Sigmoid colon (tissue), 7 donors: ENCODE results near the gene CRACR2B. TPM values are rescaled to one million over a fixed set of nuclear protein-coding genes. Genes with fewer than 3 reads are reported as not detected.

Source experiments
- DNase-seq: peaks from one replicate; pipeline ENCODE4 v3.0.0-alpha.2; 2019
- H3K27ac ChIP-seq, 4 donors: fragments of 200-600 bp; sonication (generic); one replicate each; pipeline ENCODE4 v1.5.1; 2016 to 2019; ENCODE audit warnings: mild to moderate bottlenecking in 1 of 4
- H3K27me3 ChIP-seq, 3 donors: fragments of 200-600 bp; sonication (generic); one replicate each; pipeline ENCODE4 v1.5.1; 2019; ENCODE audit warnings: mild to moderate bottlenecking in 1 of 3
- H3K36me3 ChIP-seq, 4 donors: fragments of 200-600 bp; sonication (generic); one replicate each; pipeline ENCODE4 v1.5.1; 2016 to 2019
- H3K4me1 ChIP-seq, 4 donors: fragments of 200-600 bp; sonication (generic); one replicate each; pipeline ENCODE4 v1.5.1; 2017 to 2019
- H3K4me3 ChIP-seq, 4 donors: fragments of 200-600 bp; sonication (generic); one replicate each; pipeline ENCODE4 v1.5.1; 2017 to 2019; ENCODE audit warnings: mild to moderate bottlenecking in 2 of 4, moderate library complexity in 1 of 4
- H3K9me3 ChIP-seq, 4 donors: fragments of 200-600 bp in 3 of 4; sonication (generic) in 3 of 4; one replicate each; pipeline versions ENCODE4 v1.5.1 to v1.6.1; 2013 to 2019
- EP300 ChIP-seq, 4 donors: sonication (generic); formaldehyde crosslinking; IDR thresholded peaks; one replicate each; pipeline ENCODE4 v1.6.1; 2017; ENCODE audit warnings: antibody characterized with exemption in 4 of 4
- POLR2A ChIP-seq, 2 donors: fragments of 450-650 bp; IDR thresholded peaks; one replicate each; pipeline ENCODE4 v1.6.1; 2016; ENCODE audit warnings: antibody characterized with exemption in 2 of 2, mild to moderate bottlenecking in 2 of 2, moderate library complexity in 2 of 2
- POLR2AphosphoS5 ChIP-seq, 4 donors: sonication (generic); formaldehyde crosslinking; IDR thresholded peaks; one replicate each; pipeline ENCODE4 v1.6.1; 2017; ENCODE audit warnings: antibody characterized with exemption in 4 of 4
- WGBS, 2 donors: extraction: QIAGEN DNeasy Blood & Tissue Kit; methylation state at CpG; one replicate each; pipeline ENCODE4 v1.1.7; 2013; 5-methylcytosine and 5-hydroxymethylcytosine counted together
- intact Hi-C: fragments of 100-400 bp; cut with DNase I; formaldehyde crosslinking; loops from one replicate; pipeline ENCODE4 v1.15.1; 2023
- polyA plus RNA-seq, 3 donors: library from polyadenylated mRNA; stranded (reverse); fragments of 200-250 nt; gene quantifications; one replicate each; pipeline ENCODE4 v1.2.3, GENCODE V29; 2013
- total RNA-seq, 4 donors: library from RNA; depleted of rRNA; stranded (reverse); fragments of >200 nt; gene quantifications; one replicate each; pipeline ENCODE4 v1.1.0, GENCODE V29; 2016
- TF ChIP-seq, protein P1 (sequence below), 4 experiments: fragments of 450-650 bp in 3 of 4; fragments of 200-600 bp in 1 of 4; IDR thresholded peaks; one replicate each; pipeline ENCODE4 v1.5.1; 2016 to 2019; ENCODE audit warnings: antibody characterized with exemption in 4 of 4, mild to moderate bottlenecking in 3 of 4, moderate library complexity in 2 of 4
- donor health status: healthy with polysubstance abuse.
- donor health status: Bipolar disorder and iron deficiency.
- donor health status: healthy.

Gene CRACR2B
- total and polyA plus RNA-seq, 7 donors, result 1.5 to 149 (median 9.5) TPM

DNA sequence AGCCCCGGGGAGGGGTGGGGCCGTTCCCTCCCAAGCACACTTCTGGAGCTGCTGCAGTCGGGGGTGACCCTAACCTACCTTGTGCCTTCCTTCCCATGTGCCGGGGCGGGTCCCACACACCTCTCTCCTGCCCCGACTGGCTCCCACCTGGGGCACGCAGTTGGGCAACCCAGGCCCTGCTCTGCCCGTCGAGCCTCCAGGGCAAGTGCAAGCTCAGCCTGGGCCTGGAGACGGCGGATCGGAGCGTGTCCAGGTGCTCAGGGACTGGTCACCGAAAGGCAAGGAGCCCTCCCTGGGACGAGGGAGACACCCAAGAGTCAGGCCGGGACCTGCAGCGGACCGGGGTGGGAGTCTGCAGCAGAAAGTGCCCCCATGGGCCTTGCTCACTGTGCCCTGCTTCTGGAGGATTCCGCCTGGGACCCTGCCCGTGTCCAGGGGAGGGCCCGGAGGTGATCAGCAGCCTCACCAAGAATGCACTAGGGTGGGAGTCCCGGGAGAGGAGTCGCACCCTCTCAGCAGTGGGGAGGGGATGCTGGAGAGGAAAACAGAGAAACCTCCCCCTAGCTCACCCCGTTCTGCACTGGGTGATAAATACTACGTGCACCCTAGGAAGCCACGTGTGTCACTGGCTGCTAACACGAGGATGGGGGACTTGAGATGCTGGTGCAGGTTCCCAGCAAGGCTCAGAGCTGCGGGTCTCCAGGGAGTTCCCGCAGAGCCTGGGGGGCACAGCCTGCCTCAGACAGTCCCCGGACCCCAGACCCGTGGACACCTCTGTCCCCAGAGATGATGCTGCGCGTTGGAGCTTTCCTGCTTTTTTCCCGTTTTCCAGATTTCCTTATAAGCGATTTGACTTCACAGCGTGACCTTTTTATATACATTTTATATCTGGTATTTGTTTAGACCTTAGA lies 45.2 kb upstream of the CRACR2B start:
- H3K27ac ChIP-seq, result no peak overlapping the region
- DNase-seq, result no peak

GRCh38 chr11:783581-784015 lies 44.1 kb upstream of the CRACR2B start:
- 10 to 39% methylated on average over 24 of the region's 24 CpGs for WGBS, 2 donors
- intact Hi-C loops, result no loop called here

More for the DNA sequence above, 45.2 kb upstream of the CRACR2B start:
- H3K4me1 ChIP-seq, result peaks cover 0 to 32% (median 21%) of the 10 kb centered on the region in 4 donors
- TF ChIP-seq POLR2AphosphoS5 (IDR thresholded peaks at IDR 0.05) (no peak), EP300 (IDR thresholded peaks at IDR 0.05) (no peak), POLR2A (IDR thresholded peaks at IDR 0.05) (no peak)
- TF ChIP-seq, protein P1, sequence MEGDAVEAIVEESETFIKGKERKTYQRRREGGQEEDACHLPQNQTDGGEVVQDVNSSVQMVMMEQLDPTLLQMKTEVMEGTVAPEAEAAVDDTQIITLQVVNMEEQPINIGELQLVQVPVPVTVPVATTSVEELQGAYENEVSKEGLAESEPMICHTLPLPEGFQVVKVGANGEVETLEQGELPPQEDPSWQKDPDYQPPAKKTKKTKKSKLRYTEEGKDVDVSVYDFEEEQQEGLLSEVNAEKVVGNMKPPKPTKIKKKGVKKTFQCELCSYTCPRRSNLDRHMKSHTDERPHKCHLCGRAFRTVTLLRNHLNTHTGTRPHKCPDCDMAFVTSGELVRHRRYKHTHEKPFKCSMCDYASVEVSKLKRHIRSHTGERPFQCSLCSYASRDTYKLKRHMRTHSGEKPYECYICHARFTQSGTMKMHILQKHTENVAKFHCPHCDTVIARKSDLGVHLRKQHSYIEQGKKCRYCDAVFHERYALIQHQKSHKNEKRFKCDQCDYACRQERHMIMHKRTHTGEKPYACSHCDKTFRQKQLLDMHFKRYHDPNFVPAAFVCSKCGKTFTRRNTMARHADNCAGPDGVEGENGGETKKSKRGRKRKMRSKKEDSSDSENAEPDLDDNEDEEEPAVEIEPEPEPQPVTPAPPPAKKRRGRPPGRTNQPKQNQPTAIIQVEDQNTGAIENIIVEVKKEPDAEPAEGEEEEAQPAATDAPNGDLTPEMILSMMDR (IDR thresholded peaks at IDR 0.05), result no peak
- WGBS, 2 donors, result 69 to 83% methylated on average over 36 of the region's 36 CpGs
- H3K9me3 ChIP-seq, result no peaks in the 10 kb centered on the region
- H3K4me3 ChIP-seq, result no peak overlapping the region
- intact Hi-C loops, result no loop called here
- peaks cover 0 to 6% (median 0%) of the 10 kb centered on the region in 3 donors for H3K27me3 ChIP-seq
- H3K36me3 ChIP-seq, result peaks cover 0 to 4% (median 0%) of the 10 kb centered on the region in 4 donors

DNA sequence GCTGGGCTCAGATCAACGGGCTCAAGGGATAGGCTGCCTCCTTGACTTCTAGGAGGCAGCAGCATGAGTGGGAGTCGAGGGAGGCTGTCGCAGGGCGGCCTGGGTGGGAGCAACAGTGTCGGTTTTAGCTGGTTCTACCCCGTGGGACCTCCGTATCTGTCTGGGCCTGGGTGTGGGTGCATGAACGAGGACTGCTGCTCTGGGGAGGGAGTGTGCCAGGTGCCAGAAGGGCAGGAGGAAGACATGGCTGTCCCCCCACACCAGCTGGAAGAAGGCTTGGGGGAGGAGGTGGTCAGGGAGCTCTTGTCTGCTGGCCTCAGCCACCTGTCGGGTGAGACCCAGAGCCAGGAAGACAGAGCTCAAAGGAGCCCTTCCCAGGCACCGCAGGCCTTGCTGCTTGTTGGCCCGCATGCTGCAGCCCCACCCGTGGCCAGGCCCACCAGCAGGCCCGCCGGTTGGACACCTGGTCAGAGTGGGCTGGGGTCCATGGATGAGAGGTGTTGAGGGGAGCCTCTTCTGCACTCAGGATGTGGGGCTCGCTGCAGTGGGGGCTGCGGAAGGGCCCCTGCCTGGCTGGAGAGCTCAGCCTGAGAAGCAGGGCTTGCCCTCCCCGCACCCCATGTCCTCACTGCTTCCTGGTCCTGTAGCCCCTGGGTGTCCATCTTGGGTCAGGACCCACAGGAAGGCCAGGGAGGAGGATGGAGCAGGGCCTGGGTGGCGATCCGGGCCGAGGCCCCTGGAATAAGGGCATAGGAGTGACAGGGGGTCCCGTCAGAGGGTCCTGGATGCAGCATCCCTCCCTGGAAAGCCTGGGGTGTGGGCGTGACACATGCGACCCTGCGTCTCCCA lies 41.3 kb upstream of the CRACR2B start:
- 80 to 84% methylated on average over 24 of the region's 24 CpGs for WGBS, 2 donors
- H3K36me3 ChIP-seq, result peaks cover 0 to 4% (median 0%) of the 10 kb centered on the region in 4 donors
- no peak overlapping the region for H3K27ac ChIP-seq
- no peak overlapping the region for H3K4me3 ChIP-seq
- peaks cover 18 to 45% (median 22%) of the 10 kb centered on the region in 3 donors for H3K27me3 ChIP-seq
- no peak for DNase-seq
- no peaks in the 10 kb centered on the region for H3K9me3 ChIP-seq
- TF ChIP-seq POLR2AphosphoS5 (IDR thresholded peaks at IDR 0.05), result no peak
- no peak for TF ChIP-seq EP300 (IDR thresholded peaks at IDR 0.05)
- TF ChIP-seq, protein P1 (IDR thresholded peaks at IDR 0.05), result no peak
- no peak for TF ChIP-seq POLR2A (IDR thresholded peaks at IDR 0.05)
- intact Hi-C loops, result no loop called here
- peaks cover 0 to 20% (median 9%) of the 10 kb centered on the region in 4 donors for H3K4me1 ChIP-seq

More at GRCh38 chr11:783581-784015, 44.1 kb upstream of the CRACR2B start:
- H3K27me3 ChIP-seq, result peaks cover 4 to 16% (median 5%) of the 10 kb centered on the region in 3 donors
- peaks cover 0 to 4% (median 0%) of the 10 kb centered on the region in 4 donors for H3K36me3 ChIP-seq
- TF ChIP-seq POLR2AphosphoS5 (IDR thresholded peaks at IDR 0.05) (peak in 2 of 4 donors; percentile 16 to 42), EP300 (IDR thresholded peaks at IDR 0.05) (no peak)
- TF ChIP-seq, protein P1 (IDR thresholded peaks at IDR 0.05), result peak; percentile 25 to 73 (median 56)
- DNase-seq, result peak; percentile 86
- peak overlapping the region; percentile 13 to 45 (median 40) for H3K27ac ChIP-seq
- no peak overlapping the region for H3K4me3 ChIP-seq
- H3K4me1 ChIP-seq, result peaks cover 0 to 21% (median 13%) of the 10 kb centered on the region in 4 donors
- no peaks in the 10 kb centered on the region for H3K9me3 ChIP-seq

DNA sequence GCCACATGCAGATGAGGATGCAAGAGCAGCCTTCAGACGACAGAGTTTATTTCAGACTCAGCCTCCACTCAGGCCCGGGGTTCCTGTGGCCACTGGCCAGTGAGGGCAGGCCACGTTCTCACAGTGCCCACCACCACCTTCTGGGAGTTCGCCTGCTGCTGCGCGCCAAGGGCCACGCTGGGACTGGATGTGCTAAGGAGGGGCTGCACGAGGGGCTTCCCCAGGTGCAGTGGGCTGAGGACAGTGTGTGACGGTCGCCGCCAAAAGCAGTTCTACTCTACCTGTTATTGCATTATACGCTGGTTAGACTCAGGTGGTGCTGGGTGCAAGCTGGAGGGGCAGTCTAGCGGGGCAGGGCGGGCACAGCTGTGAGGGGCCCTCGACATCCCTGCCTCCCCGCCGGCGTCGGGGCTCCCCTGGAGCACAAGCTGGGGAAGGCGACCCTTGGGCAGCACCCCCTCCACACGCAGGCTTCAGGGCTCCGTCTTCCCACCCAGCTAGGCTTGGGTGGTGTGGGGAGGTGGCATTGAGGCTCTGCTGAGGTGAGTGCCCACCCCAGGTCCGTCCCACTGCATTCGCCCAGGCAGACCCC lies 40.5 kb upstream of the CRACR2B start:
- WGBS, 2 donors, result 84 to 91% methylated on average over 24 of the region's 24 CpGs
- H3K4me3 ChIP-seq, result no peak overlapping the region
- H3K4me1 ChIP-seq, result peaks cover 0 to 20% (median 9%) of the 10 kb centered on the region in 4 donors
- no peak for DNase-seq
- H3K36me3 ChIP-seq, result peaks cover 0 to 7% (median 2%) of the 10 kb centered on the region in 4 donors
- TF ChIP-seq EP300 (IDR thresholded peaks at IDR 0.05) (no peak), POLR2AphosphoS5 (IDR thresholded peaks at IDR 0.05) (no peak), POLR2A (IDR thresholded peaks at IDR 0.05) (no peak)
- TF ChIP-seq, protein P1 (IDR thresholded peaks at IDR 0.05), result no peak
- intact Hi-C loops, result no loop called here
- peaks cover 18 to 46% (median 22%) of the 10 kb centered on the region in 3 donors for H3K27me3 ChIP-seq
- no peaks in the 10 kb centered on the region for H3K9me3 ChIP-seq
- no peak overlapping the region for H3K27ac ChIP-seq
